Upper lobe of left lung (tissue), 6 donors: Measurements from ENCODE around the gene ITIH6. TPM values are rescaled to one million over a fixed set of nuclear protein-coding genes. Genes with fewer than 3 reads are reported as not detected.
A peak's percentile ranks its signal among the peaks of the same experiment; 100 is the strongest.
"Not testable (repeated sequence)": the region's sequence is repeated elsewhere in the genome, so short reads cannot be mapped to it uniquely, and the experiment has no call there.

Experiments used
- ATAC-seq, 2 donors: fragments of 200-7000 bp; cut with Tn5 transposase; one replicate each; pipeline ENCODE4 v1.9.1; 2022; ENCODE audit warnings: mild to moderate bottlenecking in 2 of 2, moderate library complexity in 2 of 2; ENCODE audit not compliant: low FRiP score in 2 of 2
- DNase-seq, 2 donors: peaks; one replicate each; pipeline ENCODE4 v3.0.0-alpha.2; 2019 to 2020
- H3K27ac ChIP-seq, 4 donors: fragments of 200-600 bp; sonication (generic); one replicate each; pipeline ENCODE4 v1.5.1; 2016 to 2019
- H3K27me3 ChIP-seq, 4 donors: fragments of 200-600 bp; sonication (generic); one replicate each; pipeline ENCODE4 v1.5.1; 2017 to 2019
- H3K36me3 ChIP-seq, 4 donors: fragments of 200-600 bp; sonication (generic); one replicate each; pipeline ENCODE4 v1.5.1; 2016 to 2019
- H3K4me1 ChIP-seq, 4 donors: fragments of 200-600 bp; sonication (generic); one replicate each; pipeline ENCODE4 v1.5.1; 2018 to 2019
- H3K4me3 ChIP-seq, 4 donors: fragments of 200-600 bp; sonication (generic); one replicate each; pipeline ENCODE4 v1.5.1; 2017 to 2019; ENCODE audit warnings: mild to moderate bottlenecking in 2 of 4, moderate library complexity in 1 of 4
- H3K9me3 ChIP-seq, 4 donors: fragments of 200-600 bp; sonication (generic); one replicate each; pipeline ENCODE4 v1.5.1; 2018 to 2019
- EP300 ChIP-seq, 4 donors: sonication (generic); formaldehyde crosslinking; IDR thresholded peaks; one replicate each; pipeline ENCODE4 v1.5.1; 2017; ENCODE audit warnings: antibody characterized with exemption in 4 of 4, control low read depth in 2 of 4
- POLR2A ChIP-seq, 4 donors: fragments of 450-650 bp; IDR thresholded peaks; one replicate each; pipeline ENCODE4 v1.5.1; 2016 to 2017; ENCODE audit warnings: antibody characterized with exemption in 4 of 4, mild to moderate bottlenecking in 2 of 4
- POLR2AphosphoS5 ChIP-seq, 2 donors: sonication (generic); formaldehyde crosslinking; IDR thresholded peaks; one replicate each; pipeline ENCODE4 v1.5.1; 2017; ENCODE audit warnings: antibody characterized with exemption in 2 of 2
- WGBS, 2 donors: methylation state at CpG; one replicate each; pipeline ENCODE4 v1.1.5; 2017 to 2018; 5-methylcytosine and 5-hydroxymethylcytosine counted together
- total RNA-seq, 6 donors: library from RNA; depleted of rRNA in 4 of 6; stranded (reverse); fragments of >200 nt in 4 of 6; gene quantifications; one replicate each; pipeline versions ENCODE4 v1.1.0 to v1.2.1, GENCODE V29; 2016 to 2021
- TF ChIP-seq, protein P1 (sequence below), 6 experiments: fragments of 450-650 bp in 4 of 6; fragments of 200-600 bp in 2 of 6; sonication (generic) in 2 of 6; IDR thresholded peaks; one replicate each; pipeline ENCODE4 v1.5.1; 2016 to 2019; ENCODE audit warnings: antibody characterized with exemption in 6 of 6
- donor health status: DM: no; HTN: no; CAD: no; lungs with moderate emphysema.
- donor health status: DM: no; HTN: yes; CAD: no; lungs with severe emphysema.

The ITIH6 gene
- total RNA-seq, 6 donors from 2014 or later = not detected

DNA sequence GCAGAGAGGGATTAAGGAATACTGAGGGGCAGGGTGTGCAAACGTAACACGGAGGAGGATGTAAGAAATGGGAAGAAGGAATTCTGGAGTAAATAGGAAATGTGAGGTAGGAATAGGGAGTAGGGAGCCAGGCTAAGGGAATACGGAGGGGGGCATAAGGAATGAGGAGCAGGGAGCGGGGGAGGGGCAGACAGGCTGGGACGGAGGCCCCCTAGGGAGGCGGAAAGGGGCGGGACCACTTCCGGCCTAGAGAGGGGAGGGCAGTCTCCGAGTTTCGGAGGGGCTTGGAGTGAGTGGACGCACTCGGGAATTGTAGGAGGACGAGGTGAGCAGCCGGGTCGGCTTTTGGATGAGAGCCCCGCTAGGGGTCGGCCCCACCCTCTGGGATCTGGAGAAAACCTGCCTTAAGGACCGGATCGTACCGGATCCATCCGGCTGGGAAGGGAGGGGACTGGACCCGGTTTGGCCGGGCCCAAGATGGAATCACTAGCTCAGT, 10.1 kb upstream of the ITIH6 start:
- peak overlapping the region; percentile 57 to 85 (median 68) for H3K4me3 ChIP-seq
- peak overlapping the region; percentile 53 to 88 (median 87) for H3K27ac ChIP-seq
- H3K4me1 ChIP-seq = peaks cover 6 to 13% (median 11%) of the 10 kb centered on the region in 4 donors
- ATAC-seq (peak; percentile 79 to 85), DNase-seq (peak; percentile 46 to 51)
- no peaks in the 10 kb centered on the region for H3K27me3 ChIP-seq
- TF ChIP-seq POLR2A (IDR thresholded peaks at IDR 0.05) (peak in 1 of 4 donors; percentile 20), EP300 (IDR thresholded peaks at IDR 0.05) (no peak)
- TF ChIP-seq, protein P1, sequence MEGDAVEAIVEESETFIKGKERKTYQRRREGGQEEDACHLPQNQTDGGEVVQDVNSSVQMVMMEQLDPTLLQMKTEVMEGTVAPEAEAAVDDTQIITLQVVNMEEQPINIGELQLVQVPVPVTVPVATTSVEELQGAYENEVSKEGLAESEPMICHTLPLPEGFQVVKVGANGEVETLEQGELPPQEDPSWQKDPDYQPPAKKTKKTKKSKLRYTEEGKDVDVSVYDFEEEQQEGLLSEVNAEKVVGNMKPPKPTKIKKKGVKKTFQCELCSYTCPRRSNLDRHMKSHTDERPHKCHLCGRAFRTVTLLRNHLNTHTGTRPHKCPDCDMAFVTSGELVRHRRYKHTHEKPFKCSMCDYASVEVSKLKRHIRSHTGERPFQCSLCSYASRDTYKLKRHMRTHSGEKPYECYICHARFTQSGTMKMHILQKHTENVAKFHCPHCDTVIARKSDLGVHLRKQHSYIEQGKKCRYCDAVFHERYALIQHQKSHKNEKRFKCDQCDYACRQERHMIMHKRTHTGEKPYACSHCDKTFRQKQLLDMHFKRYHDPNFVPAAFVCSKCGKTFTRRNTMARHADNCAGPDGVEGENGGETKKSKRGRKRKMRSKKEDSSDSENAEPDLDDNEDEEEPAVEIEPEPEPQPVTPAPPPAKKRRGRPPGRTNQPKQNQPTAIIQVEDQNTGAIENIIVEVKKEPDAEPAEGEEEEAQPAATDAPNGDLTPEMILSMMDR (IDR thresholded peaks at IDR 0.05) = peak in 1 of 6 experiments; percentile 8
- WGBS, 2 donors = 1 to 24% methylated on average over 23 of the region's 23 CpGs
- peaks cover 0 to 34% (median 19%) of the 10 kb centered on the region in 4 donors for H3K36me3 ChIP-seq
- no peaks in the 10 kb centered on the region for H3K9me3 ChIP-seq

DNA sequence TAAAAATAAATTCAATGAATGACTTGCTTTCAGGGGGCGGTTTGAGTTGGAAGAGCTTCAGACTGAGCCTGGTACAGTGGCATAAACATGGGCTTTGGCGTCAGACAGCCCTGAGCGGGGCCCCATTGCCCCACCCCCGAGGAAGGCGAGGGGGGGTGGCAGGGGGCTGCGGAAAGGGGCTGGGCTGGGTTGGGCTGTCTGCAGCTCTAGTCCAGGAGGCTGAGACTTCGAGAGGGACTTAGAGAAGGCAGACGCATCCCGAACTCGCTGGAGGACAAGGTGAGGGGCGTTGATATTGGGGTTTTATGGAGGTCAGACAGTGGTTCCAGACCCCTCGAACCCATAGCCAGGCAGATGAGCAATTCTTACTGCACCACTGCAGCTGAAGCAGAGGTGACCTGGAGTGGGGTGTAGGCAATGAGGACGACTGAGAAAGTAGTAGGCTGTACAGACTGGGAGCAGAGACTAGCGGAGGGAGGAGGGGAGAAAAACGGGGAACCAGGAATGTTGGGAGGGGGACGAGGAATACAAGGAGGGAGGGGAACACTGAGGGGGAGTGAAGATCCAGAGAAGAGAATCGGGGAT, 9.6 kb upstream of the ITIH6 start, which contains the start of gene MAGED2:
Gene MAGED2 (plus strand): TSS at position 222 of the 585 bp plus-strand sequence. CDS start 1,587 bp downstream, outside the sequence.
- WGBS, 2 donors = 1 to 32% methylated on average over 10 to 16 of the region's 17 CpGs
- ATAC-seq (peak in 1 of 2 donors; percentile 64), DNase-seq (peak in 1 of 2 donors; percentile 75)
- peak within 1 kb of the TSS; percentile 57 to 85 (median 68) for H3K4me3 ChIP-seq
- no peaks in the 10 kb centered on the region for H3K9me3 ChIP-seq
- TF ChIP-seq POLR2A (IDR thresholded peaks at IDR 0.05) (peak in 1 of 4 donors; percentile 40), EP300 (IDR thresholded peaks at IDR 0.05) (no peak)
- H3K27me3 ChIP-seq = no peaks in the 10 kb centered on the region
- H3K4me1 ChIP-seq = peaks cover 6 to 13% (median 11%) of the 10 kb centered on the region in 4 donors
- peak within 1 kb of the TSS; percentile 53 to 88 (median 87) for H3K27ac ChIP-seq
- H3K36me3 ChIP-seq = peaks cover 0 to 29% (median 14%) of the 10 kb centered on the region in 4 donors

DNA sequence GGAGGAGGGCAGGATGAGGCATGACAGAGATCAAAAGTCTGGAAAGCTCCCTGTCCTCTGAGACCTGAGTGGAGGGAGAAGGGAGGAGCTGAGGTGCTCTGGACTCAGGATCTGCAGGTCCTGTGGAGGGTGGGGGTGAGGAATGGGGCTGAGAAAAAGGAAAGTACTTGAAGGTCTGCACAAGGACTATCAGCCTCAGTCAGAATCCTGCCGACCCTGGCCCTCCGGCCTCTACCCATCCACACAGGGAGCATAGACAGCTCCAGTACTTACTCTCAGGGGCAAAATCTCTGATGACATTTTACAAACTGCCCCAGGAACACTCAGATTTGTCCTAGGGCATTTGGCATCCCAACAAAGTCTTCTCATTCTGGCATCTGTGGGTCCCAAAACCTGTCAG, 991 bp upstream of the ITIH6 start:
- Histone ChIP-seq H3K4me3 (no peak overlapping the region), H3K4me1 (no peaks in the 10 kb centered on the region), H3K9me3 (no peaks in the 10 kb centered on the region), H3K36me3 (no peaks in the 10 kb centered on the region), H3K27me3 (no peaks in the 10 kb centered on the region), H3K27ac (peak overlapping the region in 1 of 4 donors; percentile 3)
- no peak for DNase-seq
- no peak for ATAC-seq
- TF ChIP-seq EP300 (IDR thresholded peaks at IDR 0.05) = no peak
- TF ChIP-seq POLR2AphosphoS5 (IDR thresholded peaks at IDR 0.05) = no peak
- no peak for TF ChIP-seq POLR2A (IDR thresholded peaks at IDR 0.05)
- TF ChIP-seq, protein P1 (IDR thresholded peaks at IDR 0.05) = no peak
- 97% methylated on average over 2 of the region's 2 CpGs; no CpG with 5 or more reads in 1 of the 2 donors for WGBS, 2 donors

DNA sequence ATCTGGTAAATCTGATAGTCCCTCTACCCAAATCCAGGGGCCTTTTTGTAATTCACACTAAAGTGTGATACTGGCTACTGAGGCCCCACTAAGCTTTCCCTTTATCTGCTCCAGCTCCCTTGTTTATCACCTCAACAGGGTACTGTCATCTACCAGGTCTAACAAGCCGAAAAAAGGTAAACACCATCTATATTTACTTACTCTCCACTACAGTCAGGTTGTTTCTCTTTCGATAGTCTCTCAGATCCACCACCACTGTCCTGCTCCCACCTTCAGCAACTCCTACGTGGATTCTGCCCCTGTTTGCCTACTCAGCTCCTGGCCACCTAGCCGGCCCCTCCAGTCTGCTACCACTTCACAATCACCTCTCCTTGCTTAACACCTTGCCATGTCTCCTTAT, 3.3 kb downstream of the ITIH6 start:
- no peak for DNase-seq
- H3K4me1 ChIP-seq = no peaks in the 10 kb centered on the region
- H3K27ac ChIP-seq = no peak overlapping the region
- H3K27me3 ChIP-seq = no peaks in the 10 kb centered on the region
- 68 to 79% methylated on average over 4 of the region's 4 CpGs for WGBS, 2 donors
- TF ChIP-seq EP300 (IDR thresholded peaks at IDR 0.05) = no peak
- TF ChIP-seq POLR2AphosphoS5 (IDR thresholded peaks at IDR 0.05) = no peak
- TF ChIP-seq, protein P1 (IDR thresholded peaks at IDR 0.05) = no peak
- no peak for TF ChIP-seq POLR2A (IDR thresholded peaks at IDR 0.05)
- ATAC-seq = no peak
- no peaks in the 10 kb centered on the region for H3K36me3 ChIP-seq
- H3K9me3 ChIP-seq = no peaks in the 10 kb centered on the region
- H3K4me3 ChIP-seq = no peak overlapping the region

DNA sequence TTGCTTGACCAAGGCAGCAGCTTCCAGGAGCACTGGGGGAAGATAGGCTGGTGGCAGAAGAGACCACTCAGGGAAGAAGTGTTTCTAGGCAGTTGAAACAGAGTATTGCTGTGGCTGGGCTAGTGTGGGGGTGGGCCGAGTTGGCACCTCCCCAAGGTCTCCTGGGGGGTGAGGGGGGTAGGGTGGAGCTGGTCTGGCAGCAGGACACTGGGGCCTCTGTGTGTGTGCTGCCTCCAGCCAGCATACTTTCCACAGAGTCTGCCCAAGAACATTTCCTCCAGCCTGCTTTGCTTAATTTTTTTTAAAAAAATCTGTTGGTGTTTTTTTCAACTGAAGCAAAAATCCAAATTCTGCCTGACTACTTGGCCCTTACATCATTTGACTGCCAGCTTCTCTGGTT, 4.0 kb downstream of the ITIH6 start:
- WGBS, 2 donors = 0 to 11% methylated on average over 1 of the region's 1 CpG
- Histone ChIP-seq H3K27me3 (no peaks in the 10 kb centered on the region), H3K4me3 (no peak overlapping the region), H3K4me1 (no peaks in the 10 kb centered on the region), H3K36me3 (no peaks in the 10 kb centered on the region), H3K27ac (no peak overlapping the region), H3K9me3 (no peaks in the 10 kb centered on the region)
- ATAC-seq = no peak
- TF ChIP-seq, protein P1 (IDR thresholded peaks at IDR 0.05) = no peak
- TF ChIP-seq POLR2AphosphoS5 (IDR thresholded peaks at IDR 0.05) (no peak), EP300 (IDR thresholded peaks at IDR 0.05) (no peak), POLR2A (IDR thresholded peaks at IDR 0.05) (no peak)
- DNase-seq = no peak

DNA sequence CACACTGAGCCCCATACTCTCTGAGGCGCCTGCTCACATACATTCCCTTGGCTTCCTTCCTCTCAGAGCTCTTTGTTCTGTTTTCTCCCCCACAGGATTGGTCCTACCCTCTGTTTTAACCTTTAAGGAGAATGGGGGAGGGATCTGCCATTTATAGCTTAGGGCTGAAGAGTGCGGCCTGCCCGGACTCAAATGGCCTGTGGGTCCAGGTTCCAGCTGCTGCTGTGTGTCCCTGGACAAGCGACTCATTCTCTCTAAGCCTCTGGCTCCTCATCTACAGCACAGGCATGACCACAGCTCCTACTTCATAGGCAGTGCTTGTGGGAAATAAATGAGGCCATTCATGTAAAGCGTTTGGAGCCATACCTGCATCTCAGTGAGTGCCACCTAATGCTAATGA, 8.7 kb downstream of the ITIH6 start:
- DNase-seq, H3K36me3 ChIP-seq, H3K4me1 ChIP-seq, H3K4me3 ChIP-seq, ATAC-seq, H3K9me3 ChIP-seq, H3K27ac ChIP-seq, H3K27me3 ChIP-seq: not testable (repeated sequence)
- 52 to 67% methylated on average over 3 to 5 of the region's 5 CpGs for whole genome bisulfite sequencing, 2 donors
